ENCODE measurements around the gene MLN.

The MLN gene

DNA sequence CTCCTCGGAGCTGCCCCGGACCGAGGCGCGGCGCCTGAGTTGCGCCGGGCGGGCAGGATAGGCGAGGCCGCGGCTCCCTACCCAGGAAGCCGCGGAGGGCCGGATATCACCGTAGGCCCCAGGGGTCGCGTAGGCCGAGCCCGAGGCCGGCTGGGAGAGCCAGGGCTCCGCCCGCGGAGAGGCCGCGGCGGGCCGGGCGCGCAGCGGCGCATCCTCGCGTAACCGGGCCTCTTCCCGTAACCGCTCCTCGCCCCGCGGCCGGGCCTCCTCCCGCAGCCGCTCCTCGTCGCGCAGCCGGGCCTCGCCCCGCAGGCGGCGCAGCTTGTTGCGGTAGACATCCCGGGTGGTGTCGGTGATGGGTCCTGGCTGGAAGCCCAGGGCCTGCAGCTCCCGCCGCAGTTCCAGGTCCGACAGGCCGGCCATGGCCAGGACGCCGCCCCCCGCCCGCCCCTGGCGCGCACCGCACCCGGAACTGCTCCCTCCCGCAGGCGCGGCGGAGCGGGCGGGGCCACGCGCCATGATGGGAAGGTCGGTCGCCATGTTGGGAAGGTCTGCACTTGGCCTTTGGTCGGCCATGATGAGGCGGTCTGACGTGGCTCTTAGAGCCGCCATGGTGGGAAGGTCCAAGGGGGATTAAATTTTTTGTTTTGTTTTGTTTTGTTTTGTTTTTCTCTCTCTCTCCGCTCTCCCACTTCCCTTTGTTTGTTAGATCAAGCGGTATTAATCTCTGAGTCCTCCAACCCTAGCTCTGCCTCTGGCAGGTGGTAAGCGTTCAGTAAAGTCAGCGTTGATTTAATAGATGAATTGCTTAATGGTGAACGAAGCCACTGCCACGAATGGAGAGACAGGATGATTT, 14.9 kb downstream of the MLN start, which contains the start of gene LEMD2:
Gene LEMD2, minus strand, starts transcription at position 437 of the 856 bp plus-strand sequence. Its CDS starts 14 bp downstream, at position 423.
- Histone ChIP-seq H3K36me3 (ENCODE audit: control insufficient read depth, low read length) (peaks cover 37% of the 10 kb centered on the region), H3K4me2 (ENCODE audit: low read length) (peak within 1 kb of the TSS; percentile 76), H4K20me1 (ENCODE audit: control insufficient read depth, insufficient read depth, low read depth, low read length) (peaks cover 15% of the 10 kb centered on the region), H3K27me3 (ENCODE audit: control insufficient read depth, low read length) (no peaks in the 10 kb centered on the region), H3K4me3 (ENCODE audit: low read length) (peak within 1 kb of the TSS; percentile 82), H3K9me3 (ENCODE audit: control insufficient read depth, insufficient read depth, low read length) (no peaks in the 10 kb centered on the region), H3K79me2 (ENCODE audit: control insufficient read depth, low read length) (peaks cover 48% of the 10 kb centered on the region), H3K4me1 (ENCODE audit: control insufficient read depth, low read length) (peaks cover 28% of the 10 kb centered on the region), H3F3A (ENCODE audit: control insufficient read depth, insufficient read depth) (no peaks in the 10 kb centered on the region), H3K9me2 (replicated peaks; ENCODE audit: control insufficient read depth, low read length) (no peaks in the 10 kb centered on the region), H3K27ac (ENCODE audit: low read depth, low read length) (peak within 1 kb of the TSS; percentile 54)
- TF ChIP-seq EZH2phosphoT487 (IDR thresholded peaks at IDR 0.05; ENCODE audit: borderline replicate concordance, low read length): no peak
- TF ChIP-seq, protein P1, sequence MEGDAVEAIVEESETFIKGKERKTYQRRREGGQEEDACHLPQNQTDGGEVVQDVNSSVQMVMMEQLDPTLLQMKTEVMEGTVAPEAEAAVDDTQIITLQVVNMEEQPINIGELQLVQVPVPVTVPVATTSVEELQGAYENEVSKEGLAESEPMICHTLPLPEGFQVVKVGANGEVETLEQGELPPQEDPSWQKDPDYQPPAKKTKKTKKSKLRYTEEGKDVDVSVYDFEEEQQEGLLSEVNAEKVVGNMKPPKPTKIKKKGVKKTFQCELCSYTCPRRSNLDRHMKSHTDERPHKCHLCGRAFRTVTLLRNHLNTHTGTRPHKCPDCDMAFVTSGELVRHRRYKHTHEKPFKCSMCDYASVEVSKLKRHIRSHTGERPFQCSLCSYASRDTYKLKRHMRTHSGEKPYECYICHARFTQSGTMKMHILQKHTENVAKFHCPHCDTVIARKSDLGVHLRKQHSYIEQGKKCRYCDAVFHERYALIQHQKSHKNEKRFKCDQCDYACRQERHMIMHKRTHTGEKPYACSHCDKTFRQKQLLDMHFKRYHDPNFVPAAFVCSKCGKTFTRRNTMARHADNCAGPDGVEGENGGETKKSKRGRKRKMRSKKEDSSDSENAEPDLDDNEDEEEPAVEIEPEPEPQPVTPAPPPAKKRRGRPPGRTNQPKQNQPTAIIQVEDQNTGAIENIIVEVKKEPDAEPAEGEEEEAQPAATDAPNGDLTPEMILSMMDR (IDR thresholded peaks at IDR 0.05; ENCODE audit: low read depth, low read length, poor library complexity, severe bottlenecking): no peak

DNA sequence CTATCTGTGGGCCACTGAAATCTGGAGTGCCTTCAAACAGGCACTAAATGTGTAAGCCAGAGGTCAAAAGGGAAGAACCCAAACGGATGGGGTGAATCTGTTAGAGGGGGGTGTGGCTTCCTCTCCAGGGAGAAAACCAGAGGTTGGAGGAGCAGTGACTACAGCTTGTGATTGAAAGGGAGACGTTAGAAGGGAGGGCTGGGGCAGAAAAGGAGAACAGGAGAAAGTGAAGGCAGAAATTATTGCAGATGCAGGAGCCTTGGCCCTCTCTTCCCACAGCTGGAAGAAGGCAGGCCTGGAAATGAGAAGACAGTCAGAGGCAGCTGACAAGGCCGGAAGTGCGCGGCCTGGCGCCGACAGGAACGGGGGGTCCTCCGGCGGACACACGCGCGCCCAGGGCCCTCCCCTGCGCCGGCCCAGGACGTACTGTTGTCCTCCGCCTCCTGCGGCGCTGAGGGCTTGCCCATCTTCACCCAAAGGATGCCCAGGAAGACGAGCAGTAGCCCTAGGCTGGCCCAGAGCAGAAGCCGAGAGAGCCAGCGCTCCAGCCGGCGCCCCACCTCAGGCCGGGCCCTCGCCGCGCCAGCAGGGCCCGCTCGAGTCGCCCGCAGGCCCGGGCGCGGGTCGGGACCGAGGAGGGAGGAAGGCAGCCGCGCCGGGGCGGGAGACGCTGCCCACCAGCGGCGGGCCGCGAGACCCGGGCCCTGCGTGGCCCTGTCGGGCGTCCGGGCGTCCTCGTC, 15.7 kb downstream of the MLN start:
- Histone ChIP-seq H3K79me2 (ENCODE audit: control insufficient read depth, low read length) (peaks cover 48% of the 10 kb centered on the region), H3K27ac (ENCODE audit: low read depth, low read length) (peak overlapping the region; percentile 54), H3F3A (ENCODE audit: control insufficient read depth, insufficient read depth) (no peaks in the 10 kb centered on the region)

DNA sequence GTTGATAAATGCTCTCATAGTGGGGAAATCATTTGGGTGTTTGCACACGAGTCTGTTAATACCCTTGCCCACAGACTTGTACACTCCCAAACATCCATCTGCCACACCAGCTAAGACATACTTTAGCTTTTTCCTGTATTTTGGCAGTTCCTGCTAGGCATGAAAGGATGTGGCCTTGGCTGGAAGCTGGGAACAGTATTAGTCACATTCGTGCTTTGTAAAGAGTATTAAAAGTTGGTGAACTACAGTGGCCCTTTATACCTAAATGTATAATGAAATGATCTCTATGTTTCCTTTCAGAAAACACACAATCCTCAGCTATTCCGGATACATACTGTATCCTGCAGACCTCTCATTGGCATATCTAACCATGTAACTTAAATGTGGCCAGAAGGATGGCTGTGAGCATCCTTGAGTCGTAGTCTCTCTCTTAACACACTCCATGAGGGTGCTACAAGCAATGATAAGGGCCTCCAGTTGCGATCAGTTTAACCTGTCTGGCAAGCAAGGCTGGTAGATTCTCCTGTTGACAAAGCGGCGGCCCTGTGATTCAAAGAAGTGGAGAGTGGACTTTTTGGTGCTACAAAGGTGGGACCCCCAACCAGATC, 16.4 kb downstream of the MLN start:
- peak overlapping the region; percentile 54 for H3K27ac ChIP-seq (ENCODE audit: low read depth, low read length)
- peaks cover 28% of the 10 kb centered on the region for H3K4me1 ChIP-seq (ENCODE audit: control insufficient read depth, low read length)

More for the DNA sequence above, 15.7 kb downstream of the MLN start:
- no peak for TF ChIP-seq EZH2phosphoT487 (IDR thresholded peaks at IDR 0.05; ENCODE audit: borderline replicate concordance, low read length)
- TF ChIP-seq, protein P1 (IDR thresholded peaks at IDR 0.05; ENCODE audit: low read depth, low read length, poor library complexity, severe bottlenecking): no peak
- Histone ChIP-seq H3K4me1 (ENCODE audit: control insufficient read depth, low read length) (peaks cover 28% of the 10 kb centered on the region), H3K36me3 (ENCODE audit: control insufficient read depth, low read length) (peaks cover 45% of the 10 kb centered on the region), H4K20me1 (ENCODE audit: control insufficient read depth, insufficient read depth, low read depth, low read length) (peaks cover 15% of the 10 kb centered on the region), H3K9me3 (ENCODE audit: control insufficient read depth, insufficient read depth, low read length) (no peaks in the 10 kb centered on the region), H3K27me3 (ENCODE audit: control insufficient read depth, low read length) (no peaks in the 10 kb centered on the region), H3K4me2 (ENCODE audit: low read length) (peak overlapping the region; percentile 76), H3K9me2 (replicated peaks; ENCODE audit: control insufficient read depth, low read length) (no peaks in the 10 kb centered on the region), H3K4me3 (ENCODE audit: low read length) (peak overlapping the region; percentile 82)

More for the DNA sequence above, 16.4 kb downstream of the MLN start:
- Histone ChIP-seq H3K36me3 (ENCODE audit: control insufficient read depth, low read length) (peaks cover 52% of the 10 kb centered on the region), H3K9me3 (ENCODE audit: control insufficient read depth, insufficient read depth, low read length) (no peaks in the 10 kb centered on the region), H3K9me2 (replicated peaks; ENCODE audit: control insufficient read depth, low read length) (no peaks in the 10 kb centered on the region), H3K79me2 (ENCODE audit: control insufficient read depth, low read length) (peaks cover 48% of the 10 kb centered on the region), H3K27me3 (ENCODE audit: control insufficient read depth, low read length) (no peaks in the 10 kb centered on the region), H4K20me1 (ENCODE audit: control insufficient read depth, insufficient read depth, low read depth, low read length) (peaks cover 15% of the 10 kb centered on the region), H3K4me3 (ENCODE audit: low read length) (peak overlapping the region; percentile 82), H3K4me2 (ENCODE audit: low read length) (peak overlapping the region; percentile 76), H3F3A (ENCODE audit: control insufficient read depth, insufficient read depth) (no peaks in the 10 kb centered on the region)
- no peak for TF ChIP-seq EZH2phosphoT487 (IDR thresholded peaks at IDR 0.05; ENCODE audit: borderline replicate concordance, low read length)
- TF ChIP-seq, protein P1 (IDR thresholded peaks at IDR 0.05; ENCODE audit: low read depth, low read length, poor library complexity, severe bottlenecking): no peak
